RWPE1 (cell line): ENCODE data around the gene PWWP2B.
A peak's percentile ranks its signal among the peaks of the same experiment; 100 is the strongest.

Source experiments
- CTCF ChIA-PET: fragments of 350-600 bp; sonication (Branson Sonifier 250); formaldehyde crosslinking; extraction: SDS; loops from one replicate; lab custom pipeline; 2021; lab: Yijun Ruan, JAX
- POLR2A ChIA-PET: fragments of 400-600 bp; formaldehyde crosslinking; extraction: SDS; loops from one replicate; lab custom pipeline; 2020; ENCODE audit warnings: antibody characterized with exemption; ENCODE audit not compliant: low non-redundant PET; lab: Yijun Ruan, JAX
- DNase-seq: peaks from one replicate; pipeline ENCODE4 v3.0.0; 2012; ENCODE audit warnings: low spot score
- H3K27ac ChIP-seq: fragments of 450-650 bp; 2 replicates; pipeline ENCODE4 v1.5.1; 2017
- TF ChIP-seq, protein P1 (sequence below): fragments of 450-650 bp; conservative IDR thresholded peaks from 2 replicates; pipeline ENCODE4 v1.5.1; 2017; ENCODE audit warnings: low read depth, mild to moderate bottlenecking

Gene PWWP2B

DNA sequence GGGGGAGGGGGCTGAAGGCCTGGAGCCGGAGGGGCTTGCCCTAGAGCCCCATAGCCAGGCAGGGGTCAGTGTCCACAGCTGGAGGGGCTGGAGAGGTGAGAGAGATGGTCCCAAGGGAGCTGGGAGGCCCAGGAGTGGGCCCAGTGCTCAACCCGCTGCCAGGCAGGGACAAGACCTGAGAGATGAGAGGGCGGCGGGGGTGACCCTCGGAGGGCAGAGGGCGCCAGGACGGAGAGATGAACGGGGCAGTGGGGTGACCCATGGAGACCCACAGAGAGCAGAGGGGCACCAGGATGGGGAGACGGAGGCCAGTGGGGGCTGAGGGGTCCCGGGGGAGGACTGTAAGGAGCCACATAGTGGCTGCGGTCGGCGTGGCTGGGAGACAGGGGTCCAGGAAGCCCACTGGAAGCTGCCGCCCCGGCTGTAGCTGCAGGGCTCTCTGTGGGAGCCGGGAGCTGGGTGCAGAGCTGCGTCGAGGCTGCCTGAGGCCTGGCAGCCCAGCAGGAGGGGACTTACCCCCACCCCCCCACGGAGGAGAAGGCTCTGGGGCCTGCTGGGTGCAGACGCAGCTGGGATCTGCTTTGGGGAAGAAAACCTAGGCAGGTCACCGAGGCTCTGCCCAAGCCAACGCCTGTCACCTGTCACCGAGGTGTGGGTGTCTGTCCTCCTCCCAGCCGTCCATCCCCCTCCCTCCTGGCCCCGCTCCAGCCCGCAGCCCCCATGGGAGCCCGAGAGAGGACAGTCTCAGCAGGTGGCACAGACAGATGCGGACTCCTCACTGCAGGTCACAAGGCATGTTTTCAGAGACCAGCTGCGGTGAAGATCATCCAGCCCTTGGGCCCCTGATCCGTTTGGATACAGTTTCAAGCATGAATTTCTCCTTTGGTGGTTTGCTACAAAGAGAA, 25.1 kb downstream of the PWWP2B start:
- CTCF ChIA-PET = interaction anchor here (0.6 to 3.4 kb wide), 5 partner anchors 23 to 246 kb away, joined by 3 to 22 read pairs (median 4); no protein-coding TSS in a partner anchor
- TF ChIP-seq, protein P1, sequence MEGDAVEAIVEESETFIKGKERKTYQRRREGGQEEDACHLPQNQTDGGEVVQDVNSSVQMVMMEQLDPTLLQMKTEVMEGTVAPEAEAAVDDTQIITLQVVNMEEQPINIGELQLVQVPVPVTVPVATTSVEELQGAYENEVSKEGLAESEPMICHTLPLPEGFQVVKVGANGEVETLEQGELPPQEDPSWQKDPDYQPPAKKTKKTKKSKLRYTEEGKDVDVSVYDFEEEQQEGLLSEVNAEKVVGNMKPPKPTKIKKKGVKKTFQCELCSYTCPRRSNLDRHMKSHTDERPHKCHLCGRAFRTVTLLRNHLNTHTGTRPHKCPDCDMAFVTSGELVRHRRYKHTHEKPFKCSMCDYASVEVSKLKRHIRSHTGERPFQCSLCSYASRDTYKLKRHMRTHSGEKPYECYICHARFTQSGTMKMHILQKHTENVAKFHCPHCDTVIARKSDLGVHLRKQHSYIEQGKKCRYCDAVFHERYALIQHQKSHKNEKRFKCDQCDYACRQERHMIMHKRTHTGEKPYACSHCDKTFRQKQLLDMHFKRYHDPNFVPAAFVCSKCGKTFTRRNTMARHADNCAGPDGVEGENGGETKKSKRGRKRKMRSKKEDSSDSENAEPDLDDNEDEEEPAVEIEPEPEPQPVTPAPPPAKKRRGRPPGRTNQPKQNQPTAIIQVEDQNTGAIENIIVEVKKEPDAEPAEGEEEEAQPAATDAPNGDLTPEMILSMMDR = no peak
- H3K27ac ChIP-seq = peak overlapping the region; percentile 91
- DNase-seq = no peak
- POLR2A ChIA-PET = interaction anchor here (0.6 to 2.1 kb wide), 5 partner anchors 17 to 92 kb away, joined by 3 to 17 read pairs (median 3); partner anchors contain the start of gene PWWP2B

DNA sequence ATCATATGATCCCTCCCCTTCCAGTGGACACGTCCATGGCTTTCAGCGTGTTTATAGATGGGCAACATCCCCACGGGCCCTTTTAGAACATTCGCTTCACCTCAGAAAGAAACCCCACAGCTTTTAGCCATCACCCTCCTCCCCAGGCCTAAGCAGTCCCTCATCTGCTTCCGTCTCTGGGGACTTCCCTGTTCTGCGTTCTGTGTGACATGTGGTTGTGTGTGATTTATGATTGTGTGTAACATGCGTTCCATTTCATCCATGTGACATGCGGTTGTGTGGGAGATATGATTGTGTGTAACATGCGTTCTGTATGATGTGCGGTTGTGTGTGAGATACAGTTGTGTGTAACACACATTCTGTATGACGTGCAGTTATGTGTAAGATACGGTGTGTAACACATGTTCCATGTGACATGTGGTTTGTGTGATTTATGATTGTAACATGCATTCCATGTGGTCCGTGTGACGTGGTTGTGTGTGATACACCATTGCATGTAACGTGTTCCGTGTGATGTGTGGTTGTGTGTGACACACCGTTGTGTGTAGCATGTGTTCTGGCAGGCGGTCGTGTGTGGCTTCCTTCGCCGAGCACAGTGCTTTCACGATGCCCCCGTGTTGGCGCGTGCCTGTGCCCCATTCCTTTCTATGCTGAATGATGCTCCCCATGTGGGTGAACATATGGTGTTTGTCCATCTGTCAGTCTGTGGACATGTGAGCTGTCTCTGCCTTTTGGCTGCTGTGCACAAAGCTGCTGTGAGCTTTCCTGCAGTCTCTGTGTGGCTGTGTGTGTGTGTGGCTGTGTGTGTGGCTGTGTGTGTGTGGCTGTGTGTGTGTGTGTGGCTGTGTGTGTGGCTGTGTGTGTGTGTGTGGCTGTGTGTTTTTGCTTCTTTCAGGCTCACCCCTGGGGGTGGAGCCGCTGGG, 26.2 kb downstream of the PWWP2B start:
- TF ChIP-seq, protein P1 = no peak
- no peak for DNase-seq
- peak overlapping the region; percentile 91 for H3K27ac ChIP-seq
- CTCF ChIA-PET = interaction anchor here (0.5 to 3.4 kb wide), 5 partner anchors 24 to 147 kb away, joined by 3 to 22 read pairs (median 3); no protein-coding TSS in a partner anchor
- POLR2A ChIA-PET = no interaction called here

DNA sequence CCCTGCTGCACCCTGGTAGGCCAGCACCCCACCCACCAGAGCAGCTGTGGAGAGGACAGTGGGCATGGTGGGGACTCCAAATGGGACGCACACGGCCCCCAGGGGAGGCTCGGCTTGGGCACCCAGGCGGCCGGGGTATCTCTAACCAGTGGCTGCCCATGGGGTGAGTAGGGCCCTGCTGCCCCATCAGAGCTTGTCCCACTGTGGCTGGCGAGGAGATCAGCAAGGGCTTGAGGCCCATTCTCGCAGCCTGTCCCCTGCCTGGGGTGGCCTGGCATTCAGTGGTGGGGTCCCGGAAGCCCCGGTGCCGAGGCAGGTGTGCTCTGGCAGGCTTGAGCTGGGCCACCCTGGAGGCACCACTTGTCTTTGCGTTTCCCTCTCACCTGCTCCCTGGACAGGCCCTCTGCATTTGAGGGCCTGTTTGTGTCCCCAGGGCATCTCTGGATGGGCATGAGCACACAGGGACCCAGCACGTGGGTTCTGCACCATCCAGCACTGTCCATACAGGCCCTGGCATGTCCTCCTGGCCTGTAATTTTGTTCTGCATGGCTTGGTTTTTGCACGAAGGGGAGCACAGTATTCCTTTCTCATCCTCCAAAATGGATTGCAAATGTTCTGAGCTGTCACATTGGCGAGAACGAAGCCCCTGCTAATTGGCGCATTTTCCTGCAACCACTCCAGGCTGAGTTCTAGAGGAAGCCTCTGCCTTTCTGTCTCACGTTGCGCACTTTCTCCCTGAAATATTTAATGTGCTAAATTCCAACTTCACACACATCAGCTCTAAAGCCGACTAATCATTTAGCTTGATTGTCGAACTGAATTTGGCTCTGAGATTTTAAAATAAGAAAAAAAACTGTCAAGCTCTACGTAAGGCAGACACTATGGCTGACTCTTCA, 27.2 kb downstream of the PWWP2B start:
- CTCF ChIA-PET = interaction anchor here (0.5 to 1.6 kb wide), 9 partner anchors 11 to 199 kb away, joined by 3 to 6 read pairs (median 4); no protein-coding TSS in a partner anchor
- peak overlapping the region; percentile 74 for H3K27ac ChIP-seq
- DNase-seq = no peak
- POLR2A ChIA-PET = interaction anchor here (1.2 kb wide), 1 partner anchor 11 kb away, joined by 3 read pairs; no protein-coding TSS in a partner anchor
- TF ChIP-seq, protein P1 = no peak

DNA sequence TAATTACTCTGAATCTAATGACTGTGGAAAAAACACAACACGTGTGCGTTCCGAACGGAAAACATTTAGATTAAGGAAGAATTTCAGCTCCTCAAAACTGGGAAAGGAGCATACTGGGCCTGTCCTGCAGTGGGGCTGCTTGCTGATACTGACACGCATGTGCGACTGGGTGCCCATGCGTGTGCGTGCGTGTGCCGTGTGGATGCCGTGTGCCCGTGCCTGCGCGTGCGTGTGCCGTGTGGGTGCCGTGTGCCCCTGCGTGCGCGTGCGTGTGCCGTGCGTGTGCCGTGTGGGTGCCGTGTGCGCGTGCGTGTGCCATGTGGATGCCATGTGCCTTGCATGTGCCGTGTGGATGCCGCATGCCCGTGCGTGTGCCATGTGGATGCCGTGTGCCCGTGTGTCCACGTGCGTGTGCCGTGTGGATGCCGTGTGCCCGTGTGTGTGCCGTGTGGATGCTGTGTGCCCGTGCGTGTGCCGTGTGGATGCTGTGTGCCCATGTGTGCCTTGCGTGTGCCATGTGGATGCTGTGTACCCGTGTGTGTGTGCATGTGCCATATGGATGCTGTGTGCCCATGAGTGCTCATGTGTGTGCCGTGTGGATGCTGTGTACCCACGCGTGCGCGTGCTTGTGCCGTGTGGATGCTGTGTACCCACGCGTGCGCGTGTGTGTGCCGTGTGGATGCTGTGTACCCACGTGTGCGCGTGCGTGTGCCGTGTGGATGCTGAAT, 28.2 kb downstream of the PWWP2B start:
- POLR2A ChIA-PET = interaction anchor here (1.2 kb wide), 1 partner anchor 12 kb away, joined by 3 read pairs; no protein-coding TSS in a partner anchor
- DNase-seq = no peak
- CTCF ChIA-PET = interaction anchor here (1.2 to 1.6 kb wide), 2 partner anchors 18 to 22 kb away, joined by 4 to 6 read pairs; no protein-coding TSS in a partner anchor
- TF ChIP-seq, protein P1 = no peak
- H3K27ac ChIP-seq = peak overlapping the region; percentile 49; the same call in 1 of the 2 replicates

DNA sequence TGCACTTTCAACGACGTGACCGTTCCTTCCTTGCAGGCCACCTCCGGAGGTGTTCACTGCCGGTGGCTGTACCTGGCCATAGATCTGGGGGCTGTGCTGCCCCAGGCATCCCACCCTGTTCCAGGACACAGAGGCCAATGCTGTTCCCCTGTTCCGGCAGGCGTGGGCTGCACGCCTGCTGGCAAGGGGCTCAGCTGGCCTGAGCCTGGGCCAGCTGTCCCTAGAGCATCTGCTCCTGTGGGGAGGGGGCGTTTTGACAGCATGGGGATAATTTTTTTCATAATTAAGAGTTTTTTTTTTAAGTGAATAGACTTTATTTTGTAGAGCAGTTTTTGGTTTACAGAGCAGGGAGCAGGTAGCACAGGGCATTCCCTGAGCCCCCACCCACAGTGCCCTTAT, 28.8 kb downstream of the PWWP2B start:
- TF ChIP-seq, protein P1 = no peak
- DNase-seq = no peak
- POLR2A ChIA-PET = no interaction called here
- CTCF ChIA-PET = interaction anchor here (0.6 kb wide), 1 partner anchor 1361 kb away, joined by 8 read pairs; no protein-coding TSS in a partner anchor
- peak overlapping the region; percentile 49; the same call in 1 of the 2 replicates for H3K27ac ChIP-seq
